Right atrium auricular region (tissue), 2 donors: ENCODE measurements around the gene PCBP3. TPM values are rescaled to one million over a fixed set of nuclear protein-coding genes. Genes with fewer than 3 reads are reported as not detected.

ENCODE experiments used
- DNase-seq: peaks from one replicate; pipeline ENCODE4 v3.0.0-alpha.2; 2019; ENCODE audit warnings: low spot score
- H3K27ac ChIP-seq, 2 donors: fragments of 200-600 bp; sonication (generic); 1 replicate in 1 of 2; 2 replicates in 1 of 2; pipeline ENCODE4 v1.5.1; 2016 to 2019
- H3K27me3 ChIP-seq, 2 donors: fragments of 200-600 bp; sonication (generic); one replicate each; pipeline versions ENCODE4 v1.5.1 to v1.6.0; 2017 to 2019
- H3K36me3 ChIP-seq: fragments of 200-600 bp; sonication (generic); one replicate; pipeline ENCODE4 v1.5.1; 2016
- H3K4me1 ChIP-seq, 2 donors: fragments of 200-600 bp; sonication (generic); one replicate each; pipeline versions ENCODE4 v1.5.1 to v1.6.0; 2017 to 2019
- H3K4me3 ChIP-seq, 2 donors: fragments of 200-600 bp; sonication (generic); 1 replicate in 1 of 2; 2 replicates in 1 of 2; pipeline ENCODE4 v1.5.1; 2017 to 2019; ENCODE audit warnings: mild to moderate bottlenecking in 1 of 2, moderate library complexity in 1 of 2
- H3K9me3 ChIP-seq, 2 donors: fragments of 200-600 bp; sonication (generic); one replicate each; pipeline ENCODE4 v1.5.1; 2019
- total RNA-seq, 2 donors: library from RNA; depleted of rRNA; stranded (reverse); fragments of >200 nt; gene quantifications; one replicate each; pipeline ENCODE4 v1.1.0, GENCODE V29; 2016
- TF ChIP-seq, protein P1 (sequence below), 2 donors: fragments of 200-600 bp; sonication (generic); IDR thresholded peaks; one replicate each; pipeline ENCODE4 v1.5.1; 2019; ENCODE audit warnings: antibody characterized with exemption in 2 of 2

Gene PCBP3
- total RNA-seq, 2 donors from 2014 or later: 2.3 to 5.2 TPM

DNA sequence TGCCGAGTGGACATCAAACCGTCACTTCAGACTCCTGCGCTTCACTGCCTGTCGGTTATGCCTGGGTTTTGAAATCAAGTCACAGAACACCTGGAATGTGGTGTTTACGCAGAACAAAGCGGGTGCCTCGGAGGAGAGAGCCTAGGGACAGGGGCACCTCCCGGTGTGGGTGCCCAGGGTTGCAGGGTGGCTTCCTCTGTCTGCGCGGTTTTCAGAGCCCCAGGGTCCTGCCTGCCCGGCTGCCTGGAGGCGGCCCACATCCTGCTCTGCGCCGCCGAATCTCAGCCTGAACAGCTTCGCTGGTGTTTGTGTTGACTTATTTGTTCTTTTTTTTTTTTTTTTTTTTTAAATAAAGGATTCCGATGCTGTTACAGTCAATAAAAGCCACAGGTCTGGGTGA lies 224.6 kb downstream of the PCBP3 start:
- Histone ChIP-seq H3K36me3 (no peaks in the 10 kb centered on the region), H3K4me3 (no peak overlapping the region), H3K27me3 (no peaks in the 10 kb centered on the region), H3K9me3 (no peaks in the 10 kb centered on the region), H3K4me1 (no peaks in the 10 kb centered on the region), H3K27ac (no peak overlapping the region)
- DNase-seq: no peak
- TF ChIP-seq, protein P1, sequence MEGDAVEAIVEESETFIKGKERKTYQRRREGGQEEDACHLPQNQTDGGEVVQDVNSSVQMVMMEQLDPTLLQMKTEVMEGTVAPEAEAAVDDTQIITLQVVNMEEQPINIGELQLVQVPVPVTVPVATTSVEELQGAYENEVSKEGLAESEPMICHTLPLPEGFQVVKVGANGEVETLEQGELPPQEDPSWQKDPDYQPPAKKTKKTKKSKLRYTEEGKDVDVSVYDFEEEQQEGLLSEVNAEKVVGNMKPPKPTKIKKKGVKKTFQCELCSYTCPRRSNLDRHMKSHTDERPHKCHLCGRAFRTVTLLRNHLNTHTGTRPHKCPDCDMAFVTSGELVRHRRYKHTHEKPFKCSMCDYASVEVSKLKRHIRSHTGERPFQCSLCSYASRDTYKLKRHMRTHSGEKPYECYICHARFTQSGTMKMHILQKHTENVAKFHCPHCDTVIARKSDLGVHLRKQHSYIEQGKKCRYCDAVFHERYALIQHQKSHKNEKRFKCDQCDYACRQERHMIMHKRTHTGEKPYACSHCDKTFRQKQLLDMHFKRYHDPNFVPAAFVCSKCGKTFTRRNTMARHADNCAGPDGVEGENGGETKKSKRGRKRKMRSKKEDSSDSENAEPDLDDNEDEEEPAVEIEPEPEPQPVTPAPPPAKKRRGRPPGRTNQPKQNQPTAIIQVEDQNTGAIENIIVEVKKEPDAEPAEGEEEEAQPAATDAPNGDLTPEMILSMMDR (IDR thresholded peaks at IDR 0.05): no peak

- TF ChIP-seq, protein P1 (IDR thresholded peaks at IDR 0.05): no peak
- Histone ChIP-seq H3K4me1 (no peaks in the 10 kb centered on the region), H3K27ac (no peak overlapping the region), H3K27me3 (no peaks in the 10 kb centered on the region), H3K36me3 (no peaks in the 10 kb centered on the region), H3K9me3 (no peaks in the 10 kb centered on the region), H3K4me3 (no peak overlapping the region)
- DNase-seq: no peak
These were observed 225.0 kb downstream of the PCBP3 start for GRCh38 chr21:45868488-45868887.

DNA sequence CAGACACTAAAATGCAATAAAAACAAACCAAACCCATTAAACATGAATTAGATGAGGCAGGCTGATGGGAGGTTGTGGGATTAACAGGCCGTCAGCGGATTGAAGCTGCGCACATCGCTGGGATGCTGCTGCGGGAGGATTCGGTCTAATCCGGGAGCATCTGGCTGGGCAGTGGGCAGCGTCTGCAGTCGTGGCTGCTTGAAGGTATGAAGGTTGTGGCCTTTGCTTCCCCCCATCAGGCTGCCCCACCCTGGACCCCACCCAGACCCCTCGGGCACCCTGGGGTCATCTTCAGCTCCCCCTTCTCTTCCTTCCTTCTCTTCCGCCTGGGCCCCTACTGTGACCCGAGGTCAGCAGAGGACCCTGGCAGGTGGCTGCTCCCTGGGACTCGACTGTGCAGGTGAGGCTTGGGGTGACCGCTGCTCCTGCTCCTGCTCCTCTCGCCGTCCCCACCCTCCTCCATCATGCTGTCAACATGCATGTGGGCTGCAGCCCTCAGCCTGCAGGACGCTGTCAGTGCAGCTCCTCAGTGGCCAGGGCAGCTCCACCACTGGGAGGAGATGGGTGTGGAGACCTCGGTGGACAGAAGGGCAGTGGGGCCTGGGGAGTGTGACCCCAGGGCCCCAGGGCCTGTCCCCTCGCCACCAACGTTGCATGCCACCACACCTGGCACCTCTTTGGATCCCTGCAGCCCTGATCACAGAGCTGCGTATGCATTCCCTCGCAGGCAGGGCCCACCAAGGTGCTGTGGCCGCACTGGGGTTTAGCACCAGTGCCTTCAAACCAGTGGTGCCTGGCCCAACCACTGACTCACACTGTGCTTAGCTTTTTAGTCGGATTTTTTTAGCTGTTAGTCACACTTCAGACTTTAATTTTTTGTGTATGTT lies 225.8 kb downstream of the PCBP3 start:
- Histone ChIP-seq H3K4me1 (no peaks in the 10 kb centered on the region), H3K9me3 (no peaks in the 10 kb centered on the region), H3K4me3 (no peak overlapping the region), H3K27me3 (no peaks in the 10 kb centered on the region), H3K27ac (no peak overlapping the region), H3K36me3 (no peaks in the 10 kb centered on the region)
- no peak for DNase-seq
- TF ChIP-seq, protein P1 (IDR thresholded peaks at IDR 0.05): no peak

GRCh38 chr21:45870421-45870820 lies 226.9 kb downstream of the PCBP3 start:
- Histone ChIP-seq H3K27ac (no peak overlapping the region), H3K9me3 (no peaks in the 10 kb centered on the region), H3K36me3 (no peaks in the 10 kb centered on the region), H3K4me1 (no peaks in the 10 kb centered on the region), H3K27me3 (no peaks in the 10 kb centered on the region), H3K4me3 (no peak overlapping the region)
- no peak for DNase-seq
- TF ChIP-seq, protein P1 (IDR thresholded peaks at IDR 0.05): no peak

DNA sequence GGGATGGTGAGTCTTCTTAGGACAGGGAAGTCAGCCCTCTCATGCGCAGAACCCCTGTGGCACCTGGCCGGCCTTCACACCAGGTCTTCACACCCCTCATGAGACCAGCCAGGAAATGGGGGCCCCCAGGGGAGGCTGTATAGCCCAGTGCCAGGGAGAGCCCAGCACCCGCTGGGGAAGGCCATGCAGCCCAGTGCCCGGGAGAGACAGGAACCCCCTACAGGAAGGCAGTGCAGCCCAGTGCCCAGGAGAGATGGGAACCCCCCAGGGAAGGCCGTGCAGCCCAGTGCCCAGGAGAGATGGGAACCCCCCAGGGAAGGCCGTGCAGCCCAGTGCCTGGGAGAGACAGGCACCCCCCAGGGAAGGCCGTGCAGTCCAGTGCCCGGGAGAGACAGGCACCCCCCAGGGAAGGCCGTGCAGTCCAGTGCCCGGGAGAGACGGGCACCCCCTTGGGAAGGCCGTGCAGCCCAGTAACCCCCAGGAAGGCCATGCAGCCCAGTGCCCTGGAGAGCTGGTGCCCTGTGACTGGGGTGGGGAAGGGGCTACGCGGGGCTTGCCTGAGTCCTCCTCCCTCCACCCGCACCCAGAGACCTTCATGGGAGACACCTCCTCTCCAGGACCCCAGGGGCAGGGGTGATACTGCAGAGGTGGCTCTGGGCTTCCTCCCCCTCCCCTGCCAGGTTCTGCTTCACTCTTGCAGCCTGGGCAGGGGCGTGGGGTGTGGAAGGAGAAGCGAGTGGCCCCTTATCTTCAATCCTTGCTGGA lies 227.5 kb downstream of the PCBP3 start:
- Histone ChIP-seq H3K27ac (no peak overlapping the region), H3K4me1 (no peaks in the 10 kb centered on the region), H3K9me3 (no peaks in the 10 kb centered on the region), H3K27me3 (no peaks in the 10 kb centered on the region), H3K36me3 (no peaks in the 10 kb centered on the region), H3K4me3 (no peak overlapping the region)
- TF ChIP-seq, protein P1 (IDR thresholded peaks at IDR 0.05): no peak
- DNase-seq: no peak
